H9 (cell line): ENCODE measurements around the gene ARFGEF2. TPM values are rescaled to one million over a fixed set of nuclear protein-coding genes. Genes with fewer than 3 reads are reported as not detected.

ENCODE experiments used
- DNase-seq: peaks from one replicate; pipeline ENCODE4 v3.0.0-alpha.2; 2017
- H2AFZ ChIP-seq: one replicate; pipeline ENCODE4 v1.6.1; 2013; ENCODE audit warnings: mild to moderate bottlenecking, low read length, control low read depth, moderate library complexity
- H2AK5ac ChIP-seq: 2 replicates; pipeline ENCODE4 v1.6.1; 2013; ENCODE audit warnings: low read length, control low read depth, mixed read lengths; ENCODE audit not compliant: insufficient read length
- H2BK120ac ChIP-seq: one replicate; pipeline ENCODE4 v1.6.1; 2013; ENCODE audit warnings: low read depth, mild to moderate bottlenecking, low read length, control low read depth, inconsistent platforms; ENCODE audit not compliant: poor library complexity, severe bottlenecking
- H2BK12ac ChIP-seq: 2 replicates; pipeline ENCODE4 v1.6.1; 2013; ENCODE audit warnings: low read length, control low read depth, mixed read lengths, low read depth; ENCODE audit not compliant: insufficient read length
- H2BK15ac ChIP-seq: 2 replicates; pipeline ENCODE4 v1.6.1; 2013; ENCODE audit warnings: low read depth, low read length, control low read depth
- H2BK20ac ChIP-seq: one replicate; pipeline ENCODE4 v1.6.1; 2013; ENCODE audit warnings: low read depth, mild to moderate bottlenecking, low read length, control low read depth, inconsistent platforms; ENCODE audit not compliant: poor library complexity, severe bottlenecking
- H2BK5ac ChIP-seq: 2 replicates; pipeline ENCODE4 v1.6.1; 2013; ENCODE audit warnings: low read length, control low read depth, mixed read lengths; ENCODE audit not compliant: insufficient read length
- H3K14ac ChIP-seq: 2 replicates; pipeline ENCODE4 v1.6.1; 2013; ENCODE audit warnings: low read length, control low read depth; ENCODE audit not compliant: insufficient read depth
- H3K18ac ChIP-seq: 2 replicates; pipeline ENCODE4 v1.6.1; 2013; ENCODE audit warnings: low read depth, mild to moderate bottlenecking, mixed read lengths, low read length, control low read depth; ENCODE audit not compliant: insufficient read length
- H3K23ac ChIP-seq: 2 replicates; pipeline ENCODE4 v1.6.1; 2013; ENCODE audit warnings: low read length, control low read depth, mixed read lengths, low read depth; ENCODE audit not compliant: insufficient read length
- H3K23me2 ChIP-seq: 2 replicates; pipeline ENCODE4 v1.6.1; 2013; ENCODE audit warnings: low read depth, mild to moderate bottlenecking, mixed read lengths, low read length, control low read depth; ENCODE audit not compliant: insufficient read length, poor library complexity, severe bottlenecking
- H3K27ac ChIP-seq: 2 replicates; pipeline ENCODE4 v1.5.1; 2013; ENCODE audit warnings: low read length, control low read depth, mixed read lengths, low read depth; ENCODE audit not compliant: insufficient read length
- H3K27me3 ChIP-seq: 2 replicates; pipeline ENCODE4 v1.6.1; 2013; ENCODE audit warnings: low read length, control low read depth, inconsistent platforms; ENCODE audit not compliant: insufficient read depth
- H3K4ac ChIP-seq: 2 replicates; pipeline ENCODE4 v1.6.1; 2013; ENCODE audit warnings: low read depth, mild to moderate bottlenecking, control low read depth, inconsistent platforms, low read length, moderate library complexity
- H3K4me1 ChIP-seq: 2 replicates; pipeline ENCODE4 v1.6.1; 2013; ENCODE audit warnings: low read length, control low read depth, inconsistent platforms; ENCODE audit not compliant: insufficient read depth
- H3K4me2 ChIP-seq: 2 replicates; pipeline ENCODE4 v1.6.1; 2013; ENCODE audit warnings: low read length, control low read depth, mixed read lengths; ENCODE audit not compliant: insufficient read length, insufficient read depth
- H3K56ac ChIP-seq: 2 replicates; pipeline ENCODE4 v1.6.1; 2013; ENCODE audit warnings: low read depth, mild to moderate bottlenecking, mixed read lengths, low read length, control low read depth; ENCODE audit not compliant: insufficient read length
- H3K79me1 ChIP-seq: 2 replicates; pipeline ENCODE4 v1.6.1; 2013; ENCODE audit warnings: low read depth, mild to moderate bottlenecking, moderate library complexity, low read length, control low read depth, inconsistent platforms; ENCODE audit not compliant: insufficient read depth, poor library complexity, severe bottlenecking
- H3K79me2 ChIP-seq: 2 replicates; pipeline ENCODE4 v1.6.1; 2013; ENCODE audit warnings: low read length, control low read depth, inconsistent platforms; ENCODE audit not compliant: insufficient read depth
- H3K9ac ChIP-seq: 2 replicates; pipeline ENCODE4 v1.6.1; 2013; ENCODE audit warnings: low read length, control low read depth, mixed read lengths; ENCODE audit not compliant: insufficient read length; ENCODE audit errors: extremely low read depth
- H3K9me3 ChIP-seq: one replicate; pipeline ENCODE4 v1.6.1; 2013; ENCODE audit warnings: low read depth, low read length, inconsistent platforms; ENCODE audit not compliant: control insufficient read depth
- H3T11ph ChIP-seq: one replicate; pipeline ENCODE4 v1.6.1; 2013; ENCODE audit warnings: mild to moderate bottlenecking, low read length, control low read depth, inconsistent platforms
- H4K20me1 ChIP-seq: one replicate; pipeline ENCODE4 v1.6.1; 2013; ENCODE audit not compliant: control insufficient read depth, insufficient read length, insufficient read depth
- H4K5ac ChIP-seq: 2 replicates; pipeline ENCODE4 v1.6.1; 2013; ENCODE audit warnings: low read depth, mild to moderate bottlenecking, mixed read lengths, low read length, control low read depth; ENCODE audit not compliant: insufficient read length
- H4K8ac ChIP-seq: replicated peaks from 2 replicates; pipeline ENCODE4 v1.6.1; 2013; ENCODE audit warnings: low read length, control low read depth, mixed read lengths, low read depth; ENCODE audit not compliant: insufficient read length
- H4K91ac ChIP-seq: 2 replicates; pipeline ENCODE4 v1.6.1; 2013; ENCODE audit warnings: low read depth, mild to moderate bottlenecking, moderate library complexity, mixed read lengths, low read length, control low read depth; ENCODE audit not compliant: insufficient read length
- H3K27ac Mint-ChIP-seq, 3 experiments: 2 replicates in 2 of 3; 3 replicates in 1 of 3; pipeline ENCODE4 v1.8.0; 2020 to 2021; ENCODE audit warnings: mixed read lengths in 3 of 3, mild to moderate bottlenecking in 1 of 3, moderate library complexity in 1 of 3
- H3K27me3 Mint-ChIP-seq: 2 replicates; pipeline ENCODE4 v1.8.0; 2021; ENCODE audit warnings: low read depth, mild to moderate bottlenecking, moderate library complexity, mixed read lengths
- H3K36me3 Mint-ChIP-seq, 3 experiments: 2 replicates in 2 of 3; 3 replicates in 1 of 3; pipeline ENCODE4 v1.8.0; 2020 to 2021; ENCODE audit warnings: low read depth in 3 of 3, mixed read lengths in 3 of 3; ENCODE audit not compliant: insufficient read depth in 1 of 3
- H3K4me1 Mint-ChIP-seq, 2 experiments: 2 replicates each; pipeline ENCODE4 v1.8.0; 2020; ENCODE audit warnings: mixed read lengths in 2 of 2
- H3K4me3 Mint-ChIP-seq, 2 experiments: 2 replicates in 1 of 2; 3 replicates in 1 of 2; pipeline ENCODE4 v1.8.0; 2020 to 2021; ENCODE audit warnings: mild to moderate bottlenecking in 2 of 2, mixed read lengths in 2 of 2, moderate library complexity in 1 of 2
- H3K9me3 Mint-ChIP-seq, 2 experiments: 2 replicates in 1 of 2; 3 replicates in 1 of 2; pipeline ENCODE4 v1.8.0; 2020; ENCODE audit warnings: mild to moderate bottlenecking in 2 of 2, mixed read lengths in 2 of 2, moderate library complexity in 1 of 2
- CTCF ChIP-seq: fragments of 200-600 bp; sonication (generic); conservative IDR thresholded peaks from 3 replicates; pipeline ENCODE4 v1.8.0; 2021; ENCODE audit warnings: antibody characterized with exemption, mild to moderate bottlenecking
- WGBS: extraction: QIAGEN DNeasy Blood & Tissue Kit; methylation state at CpG from one replicate; pipeline ENCODE4 v1.1.7; 2013; ENCODE audit warnings: missing lambda C conversion rate, low lambda C conversion rate, mixed read lengths; ENCODE audit not compliant: insufficient read length; ENCODE audit errors: extremely low coverage; 5-methylcytosine and 5-hydroxymethylcytosine counted together
- total RNA-seq: library from RNA; stranded (reverse); gene quantifications from 2 replicates; pipeline ENCODE4 v1.2.1, GENCODE V29; 2021

The ARFGEF2 gene
- total RNA-seq, 1 experiment from 2014 or later, result 16.6 TPM

- Histone ChIP-seq H2BK20ac (no peak overlapping the region), H3K4me1 (no peaks in the 10 kb centered on the region), H2BK15ac (no peak overlapping the region), H3K27ac (no peak overlapping the region), H3K18ac (no peak overlapping the region), H2BK5ac (no peak overlapping the region), H3K4ac (no peak overlapping the region), H3K56ac (no peak overlapping the region), H3K4me2 (no peak overlapping the region), H4K91ac (no peak overlapping the region), H3K79me2 (peaks cover 27% of the 10 kb centered on the region; the same call in 1 of the 2 replicates), H3K9ac (no peak overlapping the region), H2AFZ (no peak overlapping the region), H3K79me1 (peaks cover 9% of the 10 kb centered on the region), H3K9me3 (no peaks in the 10 kb centered on the region), H3K23ac (no peak overlapping the region), H2BK12ac (no peak overlapping the region), H2BK120ac (no peak overlapping the region), H3T11ph (no peak overlapping the region), H4K8ac (peak overlapping the region; percentile 82), H4K20me1 (peaks cover 3% of the 10 kb centered on the region), H3K27me3 (no peaks in the 10 kb centered on the region), H4K5ac (no peak overlapping the region), H2AK5ac (no peak overlapping the region), H3K14ac (no peak overlapping the region), H3K23me2 (no peaks in the 10 kb centered on the region)
- Mint-ChIP-seq H3K27me3 (no peaks in the 10 kb centered on the region), H3K36me3 (peaks cover 0 to 5% (median 3%) of the 10 kb centered on the region in 3 experiments; a peak in 2 of 7 replicates), H3K4me3 (no peak overlapping the region), H3K27ac (no peak overlapping the region), H3K4me1 (no peaks in the 10 kb centered on the region), H3K9me3 (no peaks in the 10 kb centered on the region)
- DNase-seq, result no peak
- WGBS, result no CpG with 5 or more reads among the region's 3 CpGs
- TF ChIP-seq CTCF, result no peak
Observed at GRCh38 chr20:48928832-48929725, 7.6 kb downstream of the ARFGEF2 start.
